Stimulated activated CD8-positive, alpha-beta memory T cell treated with anti-CD3 and anti-CD28 coated beads, Interleukin-2, amount 100 ng/mL, for 48 hours (primary cell): ENCODE results near the gene DYNC1I1.

ENCODE experiments used
- DNase-seq, 2 donors: peaks; one replicate each; pipeline ENCODE4 v3.0.0-alpha.2; 2020; ENCODE audit warnings: low read depth in 2 of 2

The DYNC1I1 gene

DNA sequence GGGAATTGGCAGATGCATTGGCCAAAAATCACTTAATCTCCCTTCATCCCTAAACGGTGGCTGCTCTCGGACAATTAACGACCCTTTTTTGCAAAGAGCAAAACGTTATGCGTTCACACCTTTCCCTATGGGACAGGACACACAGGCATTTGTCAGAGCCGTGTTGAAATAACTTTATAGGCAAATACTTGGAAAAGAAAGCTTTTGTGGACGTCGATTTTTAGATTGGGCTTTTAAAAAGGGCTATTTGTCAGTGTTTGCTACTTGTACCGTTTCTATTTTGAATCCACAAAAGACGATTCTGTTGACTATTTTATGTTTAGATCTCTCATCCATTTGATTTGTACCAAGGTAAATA is 304.0 kb downstream of the DYNC1I1 start:
- DNase-seq = no peak

DNA sequence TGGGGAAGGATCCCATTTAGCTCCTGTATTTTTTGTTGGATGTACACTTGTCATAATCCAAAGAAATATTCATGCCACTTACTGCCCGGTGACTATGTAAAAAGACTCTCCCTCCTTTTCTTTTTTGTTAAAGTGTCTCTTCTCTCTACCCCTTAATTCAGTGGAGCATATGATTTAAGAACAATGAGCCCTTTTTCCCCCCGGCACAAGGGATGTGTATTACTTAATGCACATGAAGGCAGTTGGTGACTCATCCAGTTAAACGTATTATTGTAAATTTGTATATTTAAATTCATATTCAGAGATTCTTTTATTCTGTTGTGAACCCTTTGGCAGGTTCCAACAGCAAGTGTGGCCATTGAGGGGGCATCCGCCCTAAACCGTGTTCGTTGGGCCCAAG is 307.7 kb downstream of the DYNC1I1 start:
- DNase-seq = no peak

DNA sequence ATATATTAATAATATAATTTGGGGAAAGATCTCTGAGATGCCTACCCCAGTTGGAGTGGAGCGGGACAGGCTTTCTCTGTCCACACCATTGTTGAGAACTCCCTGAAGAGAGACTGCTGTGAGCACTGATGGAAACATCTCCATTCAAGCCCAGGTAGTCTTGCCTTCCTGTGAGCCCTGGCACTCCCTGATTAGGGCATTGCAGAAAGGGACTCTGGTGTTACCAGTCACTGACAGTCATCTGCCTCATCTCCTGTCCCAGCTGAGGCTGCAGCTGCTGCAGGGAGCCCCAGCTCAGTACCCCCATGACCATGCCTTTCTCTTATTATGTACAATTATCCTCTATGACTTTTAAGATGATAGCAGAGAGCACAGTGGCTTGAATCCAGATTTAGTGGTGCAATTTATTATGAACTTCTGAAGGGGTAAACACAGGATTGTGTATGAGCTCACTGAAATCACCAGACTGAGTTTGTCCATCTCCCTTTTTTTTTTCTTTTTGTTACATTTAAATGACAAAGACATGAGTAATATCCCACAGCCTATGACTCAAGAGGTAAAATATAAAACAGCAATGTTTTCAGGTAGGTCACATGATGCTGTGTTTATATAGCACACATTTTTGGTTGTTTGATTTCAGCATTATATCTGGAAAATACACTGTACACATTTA is 312.7 kb downstream of the DYNC1I1 start:
- no peak for DNase-seq

DNA sequence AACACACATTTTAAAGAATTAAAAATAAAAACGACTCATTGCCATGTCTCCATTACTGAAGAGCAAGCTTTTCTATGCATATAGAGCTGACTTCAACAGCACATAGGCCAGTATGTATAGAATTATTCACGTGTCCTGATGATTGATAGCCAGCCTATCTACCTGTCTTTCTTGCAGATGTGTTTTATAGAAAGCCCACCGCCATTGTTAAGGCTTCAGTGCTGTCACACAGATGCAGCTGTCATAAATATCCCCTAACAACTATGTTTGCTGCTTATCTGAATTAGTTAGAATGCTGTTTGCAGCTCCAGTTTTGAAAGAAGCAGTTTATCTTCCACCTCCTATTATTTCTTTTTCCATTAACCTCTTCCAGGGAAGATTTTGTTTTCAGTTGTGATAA is 313.6 kb downstream of the DYNC1I1 start:
- no peak for DNase-seq

DNA sequence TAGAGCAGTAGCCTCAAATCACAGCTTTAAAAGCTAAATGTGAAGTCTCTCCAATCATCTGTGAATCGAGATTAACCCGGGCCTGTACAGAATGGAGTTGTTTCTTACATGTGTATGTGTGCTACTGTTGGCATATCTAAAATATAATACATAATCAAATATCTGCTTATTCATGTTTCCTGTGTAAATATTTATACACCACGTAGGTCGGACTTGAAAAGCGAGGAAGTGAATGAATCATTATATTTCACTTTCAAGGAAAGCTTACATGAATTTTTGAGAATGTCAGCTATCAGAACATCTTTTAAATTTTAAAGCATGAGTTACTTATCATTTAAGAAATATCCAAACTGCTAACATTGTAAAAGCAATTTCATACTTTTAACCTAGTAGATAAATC is 316.2 kb downstream of the DYNC1I1 start:
- DNase-seq = no peak

DNA sequence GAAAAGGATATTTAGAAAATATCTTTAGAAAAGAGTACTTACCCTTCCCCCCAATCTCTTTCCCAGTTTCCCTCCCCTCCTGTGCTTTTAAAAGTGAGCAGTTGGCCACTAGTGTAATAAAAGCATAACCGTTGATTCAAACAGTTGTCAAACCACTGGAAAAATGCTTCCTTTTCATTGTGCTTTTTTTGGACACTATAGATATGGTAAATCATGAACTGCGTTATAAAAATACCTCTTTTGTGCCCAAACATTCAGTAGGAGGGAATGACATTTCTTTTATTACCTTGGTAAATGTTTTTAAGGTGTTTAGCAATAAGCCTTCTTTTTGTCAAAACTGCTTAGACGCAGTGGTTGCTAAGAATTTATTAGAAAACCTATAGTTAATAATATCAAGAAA is 317.2 kb downstream of the DYNC1I1 start:
- no peak for DNase-seq

DNA sequence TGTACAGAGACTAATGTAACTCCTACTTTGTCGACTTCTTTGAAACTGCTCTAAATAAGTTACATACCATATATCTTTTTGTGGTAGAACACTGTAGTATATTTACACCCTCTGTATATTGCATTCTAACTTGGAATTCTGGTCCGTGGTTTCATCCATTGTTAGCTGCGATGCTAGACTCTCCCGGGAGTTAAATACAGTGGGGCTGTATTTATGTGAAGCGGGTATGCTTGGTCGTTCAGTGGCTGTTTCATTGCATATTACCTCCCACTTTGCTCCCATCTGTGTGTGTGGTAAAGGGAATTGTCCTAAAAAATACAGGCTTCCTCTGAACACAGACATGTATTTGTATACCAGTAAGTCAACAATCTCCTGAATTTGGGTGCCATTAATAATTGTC is 318.4 kb downstream of the DYNC1I1 start:
- DNase-seq = no peak

DNA sequence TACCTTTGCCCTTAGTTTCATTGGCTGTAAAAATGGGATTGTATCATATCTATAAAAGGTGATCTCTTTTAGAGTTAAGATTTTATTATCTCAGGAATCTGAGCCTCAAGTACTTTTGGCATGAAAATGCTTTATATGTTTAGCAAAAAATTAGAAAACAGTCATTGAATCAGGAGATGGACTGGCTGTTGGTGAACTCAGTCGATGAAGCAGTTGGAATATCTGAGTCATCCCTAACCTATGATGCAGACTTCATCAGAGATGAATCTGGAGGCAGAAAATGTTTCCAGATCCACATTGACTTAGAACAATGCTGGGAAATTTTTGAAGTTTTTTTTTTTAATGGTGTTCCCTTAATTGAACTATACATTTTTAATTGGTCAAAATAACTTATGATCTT is 321.1 kb downstream of the DYNC1I1 start:
- DNase-seq = no peak

DNA sequence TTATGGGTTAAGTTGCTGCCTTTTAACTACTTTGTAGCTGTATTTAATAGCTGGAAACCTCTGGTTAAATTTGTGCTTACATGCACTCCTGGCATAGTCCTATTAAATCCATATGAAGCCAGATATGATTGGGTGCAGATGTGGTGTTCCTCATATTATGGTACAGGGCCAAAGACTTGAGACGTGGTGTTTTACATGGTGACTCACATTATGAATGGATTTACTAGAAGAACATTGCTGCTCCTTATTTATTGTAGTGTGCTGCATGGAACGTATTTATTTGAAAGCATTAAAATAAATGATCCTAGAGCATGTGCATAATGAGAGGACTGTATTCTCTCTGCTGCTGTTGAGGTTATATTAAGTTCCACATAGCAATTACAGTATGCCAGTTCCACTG is 325.5 kb downstream of the DYNC1I1 start:
- DNase-seq = no peak

DNA sequence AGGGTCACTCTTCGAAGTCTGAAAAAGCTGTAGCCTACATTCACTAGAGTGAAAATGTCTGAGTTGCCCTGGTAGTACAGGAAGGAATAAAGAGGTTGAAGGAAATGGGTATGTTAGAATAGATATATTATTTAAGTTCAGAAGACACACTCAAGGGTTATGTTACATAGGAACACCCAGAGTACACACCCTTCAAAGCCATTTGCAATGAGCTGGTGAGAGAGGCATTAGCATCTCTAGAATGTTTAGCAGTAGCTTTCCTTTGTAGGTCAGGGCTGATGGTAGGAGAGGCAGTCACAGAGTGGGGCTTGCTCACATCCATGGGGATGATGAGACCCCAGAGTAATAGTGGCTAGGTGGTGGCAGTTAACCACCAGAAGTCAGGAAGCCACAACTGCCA is 328.4 kb downstream of the DYNC1I1 start:
- DNase-seq = no peak

DNA sequence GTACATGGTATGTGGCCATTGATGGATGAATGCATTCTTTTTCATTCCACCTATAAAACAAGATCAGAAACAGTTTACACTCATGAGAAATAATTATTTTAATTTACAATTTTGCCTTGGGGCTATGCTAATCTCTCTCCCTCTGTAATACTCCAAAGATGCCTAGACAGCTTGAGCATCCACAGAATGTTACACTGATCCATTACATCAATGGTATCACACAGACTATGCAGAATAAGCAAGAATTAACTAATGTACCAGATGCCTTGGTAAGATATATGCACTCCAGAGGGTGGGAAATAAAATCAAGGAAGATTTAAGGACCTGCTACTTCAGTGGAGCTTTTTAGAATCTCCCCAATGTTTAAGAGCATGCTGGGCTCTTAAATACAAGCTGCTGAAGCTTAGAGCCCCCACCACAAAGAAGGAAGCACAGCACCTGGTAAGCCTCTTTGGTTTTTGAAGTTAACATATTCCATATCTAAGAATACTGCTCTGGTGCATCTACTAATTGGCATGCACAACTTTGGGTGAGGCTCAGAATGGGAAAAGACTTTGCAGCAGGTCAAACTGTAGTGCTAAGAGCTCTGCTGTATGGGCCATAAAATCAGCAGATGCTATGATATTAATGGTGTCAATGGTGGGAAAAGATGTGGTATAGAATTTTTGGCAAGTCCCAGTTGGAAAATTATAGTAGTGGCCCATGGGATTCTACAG is 329.9 kb downstream of the DYNC1I1 start:
- DNase-seq = no peak

DNA sequence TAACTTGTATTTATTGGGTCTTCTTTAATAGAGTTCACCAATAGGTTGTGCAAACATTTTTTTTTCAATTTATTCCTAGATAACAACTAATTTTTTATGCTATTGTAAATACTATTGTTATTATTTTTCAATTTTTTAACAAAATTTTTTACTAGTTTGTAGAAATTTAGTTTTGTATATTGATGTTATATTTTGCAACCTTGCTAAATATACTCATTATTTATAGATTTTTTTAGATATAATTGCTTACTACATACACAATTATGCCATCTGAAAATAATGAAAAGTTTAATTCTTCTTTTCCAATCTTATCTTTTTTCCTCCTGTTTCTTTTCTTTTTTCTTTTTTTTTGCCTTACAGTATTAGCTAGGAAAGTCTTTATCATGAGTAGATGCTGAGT is 332.6 kb downstream of the DYNC1I1 start:
- DNase-seq = no peak

DNA sequence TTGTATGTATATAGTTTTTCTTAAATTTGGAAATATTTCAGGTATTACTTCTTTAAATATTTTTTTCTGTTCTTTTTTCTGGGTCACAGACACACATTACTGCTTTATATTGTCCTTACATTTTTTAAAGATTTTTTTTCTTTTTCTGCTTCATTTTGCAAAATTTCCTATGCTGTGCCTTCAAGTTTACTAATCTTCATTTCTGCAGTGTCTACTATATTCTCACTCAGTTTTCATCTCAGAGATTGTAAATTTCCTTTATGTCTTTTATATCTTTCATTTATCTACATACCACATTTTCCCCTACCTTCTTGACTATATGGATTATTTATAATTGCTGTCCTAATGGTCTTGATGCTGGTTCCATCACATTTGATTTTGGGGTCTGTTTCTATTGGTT is 339.1 kb downstream of the DYNC1I1 start:
- no peak for DNase-seq

DNA sequence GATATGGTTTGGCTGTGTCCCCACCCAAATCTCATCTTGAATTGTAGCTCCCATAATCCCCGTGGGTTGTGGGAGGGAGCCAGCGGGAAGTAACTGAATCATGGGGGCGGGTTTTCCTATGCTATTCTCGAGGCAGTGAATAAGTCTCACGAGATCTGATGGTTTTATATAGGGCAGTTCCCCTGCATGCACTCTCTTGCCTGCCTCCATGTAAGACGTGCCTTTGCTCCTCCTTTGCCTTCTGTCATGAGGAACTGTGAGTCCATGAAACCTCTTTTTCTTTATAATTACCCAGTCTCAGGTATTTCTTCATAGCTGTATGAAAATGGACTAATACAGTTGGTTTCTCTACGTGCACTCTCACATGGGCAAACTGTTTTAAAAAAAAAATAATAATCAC is 341.8 kb downstream of the DYNC1I1 start:
- no peak for DNase-seq

DNA sequence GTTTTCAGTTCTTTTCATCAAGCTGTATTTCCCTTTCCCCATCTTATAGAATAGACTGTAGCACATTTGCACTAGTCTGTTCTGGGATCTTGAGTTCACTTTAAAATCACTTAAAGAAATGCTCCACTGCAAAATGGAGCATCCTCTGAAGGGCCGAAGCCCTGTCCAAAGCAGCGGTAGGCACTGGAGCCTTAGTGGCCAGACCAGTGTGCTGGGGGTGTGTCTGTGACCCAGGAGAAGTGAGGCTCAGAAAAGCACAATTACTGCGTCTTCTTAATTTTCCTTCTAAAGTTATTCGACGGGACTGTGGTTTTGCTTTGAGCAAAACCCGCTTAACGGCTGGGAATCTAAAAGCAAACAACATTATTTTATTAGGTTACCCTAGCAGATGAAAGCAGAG is 343.8 kb downstream of the DYNC1I1 start:
- no peak for DNase-seq

DNA sequence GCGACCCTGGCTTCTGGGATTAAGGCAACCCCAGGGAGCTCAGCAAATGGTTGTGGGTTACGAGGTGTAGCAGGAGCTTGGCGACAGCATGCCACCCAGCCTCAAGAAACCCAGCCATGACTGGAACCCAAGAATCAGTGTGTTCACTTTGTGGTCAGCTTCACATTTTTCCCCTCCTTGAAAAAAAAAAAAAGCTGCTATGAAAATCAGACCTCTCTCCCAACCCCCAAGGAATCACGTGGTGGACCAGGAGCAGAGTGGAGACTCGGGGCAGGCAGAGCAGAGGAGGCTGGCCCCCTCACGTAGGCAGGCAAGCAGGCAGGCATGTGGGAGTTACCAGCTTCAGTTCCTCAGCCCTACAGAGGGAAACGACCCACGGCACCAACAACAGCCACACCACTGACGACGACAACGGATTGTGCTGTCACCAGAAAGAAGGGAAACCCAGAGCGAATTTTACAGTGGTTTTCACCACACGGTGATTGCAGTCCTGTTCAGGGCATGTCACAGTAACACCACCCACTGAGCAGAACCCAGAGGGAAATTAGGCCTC is 346.2 kb downstream of the DYNC1I1 start:
- no peak for DNase-seq

DNA sequence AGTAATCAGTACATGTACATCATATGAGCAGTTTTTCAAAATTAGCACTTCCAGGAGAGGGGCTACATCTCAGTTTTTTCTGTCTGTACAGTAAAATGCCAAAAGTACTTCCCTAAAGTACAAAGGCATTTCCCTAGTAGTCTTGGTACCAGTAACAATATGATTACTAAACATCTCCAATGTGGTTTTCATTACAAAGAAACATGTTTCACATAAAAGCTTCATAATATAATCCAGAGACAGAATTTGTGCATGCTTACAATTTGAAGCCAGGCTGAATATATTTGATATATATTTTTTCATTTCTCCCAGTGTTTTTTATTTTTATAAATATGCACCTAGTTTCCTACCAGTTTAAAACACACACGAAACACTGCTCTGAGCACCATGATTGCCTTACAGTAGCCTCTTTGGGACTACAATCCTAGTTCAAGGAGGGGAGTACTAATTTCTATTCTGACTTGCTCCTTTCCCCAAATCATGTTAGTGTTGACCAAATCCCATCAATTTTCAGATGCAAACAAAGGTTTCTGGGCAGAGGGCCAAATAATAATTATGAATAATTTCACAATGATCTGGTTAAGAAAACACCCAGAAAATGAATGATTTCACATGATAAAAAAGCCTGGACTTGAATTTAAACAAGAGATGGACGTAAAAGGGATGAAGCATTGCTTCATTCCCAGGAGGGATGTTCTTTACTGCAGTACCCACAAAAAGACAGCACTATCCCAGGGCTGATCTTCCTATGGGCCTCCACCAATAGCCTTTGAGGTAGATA is 348.3 kb downstream of the DYNC1I1 start:
- no peak for DNase-seq

DNA sequence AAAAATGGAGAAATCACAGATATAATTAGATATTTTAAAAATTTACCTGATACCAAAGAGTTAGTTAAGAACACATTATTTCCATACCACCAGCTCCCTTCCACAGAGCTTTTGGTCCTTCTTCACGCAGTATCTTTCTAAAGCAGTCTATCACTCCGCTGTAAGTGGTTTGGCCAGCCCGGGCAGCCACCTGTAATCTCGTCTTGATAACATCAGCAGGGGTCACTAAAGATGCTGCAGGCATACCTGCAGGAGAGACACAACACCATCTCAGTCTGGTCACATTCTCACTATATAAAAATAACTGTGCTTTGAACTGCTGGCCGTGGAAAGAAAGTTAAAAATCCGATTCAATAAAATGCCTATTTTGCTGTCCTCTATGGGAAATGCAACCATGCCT is 349.4 kb downstream of the DYNC1I1 start:
- DNase-seq = no peak

DNA sequence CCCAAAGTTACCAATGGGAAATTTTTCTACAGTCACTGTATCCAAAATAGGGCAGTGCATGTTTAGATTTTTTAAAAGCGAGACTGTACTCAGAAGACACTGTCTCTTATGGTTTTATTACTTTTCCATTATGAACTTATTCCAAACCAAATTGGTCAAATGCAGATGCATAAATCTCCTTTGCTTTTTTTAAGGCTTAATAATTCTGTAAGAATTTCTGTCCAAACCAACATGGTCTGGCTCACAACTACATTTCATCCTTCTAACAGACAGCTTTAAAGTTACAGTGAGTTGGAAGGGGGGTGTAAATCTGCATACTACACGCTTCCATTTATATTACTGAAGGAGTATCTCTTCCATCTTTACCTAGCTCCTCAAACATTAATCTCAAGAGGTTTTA is 350.4 kb downstream of the DYNC1I1 start:
- DNase-seq = no peak

DNA sequence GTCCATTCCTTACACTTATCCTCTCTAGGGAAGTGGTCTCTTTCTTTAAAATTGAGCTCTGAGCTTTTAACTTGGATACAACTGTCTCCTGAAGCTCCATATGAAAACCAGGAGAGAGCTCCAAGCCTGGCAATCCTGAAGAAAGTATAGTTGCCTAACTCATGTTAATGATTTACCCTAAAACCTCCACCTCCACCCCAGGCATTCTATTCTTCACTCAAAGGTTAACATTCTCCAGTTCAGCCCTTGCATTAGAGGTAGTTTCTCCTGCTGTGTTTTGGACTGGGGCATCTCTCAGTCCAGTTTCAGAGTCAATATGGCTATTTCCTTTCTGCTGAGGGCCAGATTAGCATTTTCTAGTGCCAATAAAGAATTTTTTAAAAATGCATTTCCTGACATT is 354.0 kb downstream of the DYNC1I1 start:
- DNase-seq = no peak

DNA sequence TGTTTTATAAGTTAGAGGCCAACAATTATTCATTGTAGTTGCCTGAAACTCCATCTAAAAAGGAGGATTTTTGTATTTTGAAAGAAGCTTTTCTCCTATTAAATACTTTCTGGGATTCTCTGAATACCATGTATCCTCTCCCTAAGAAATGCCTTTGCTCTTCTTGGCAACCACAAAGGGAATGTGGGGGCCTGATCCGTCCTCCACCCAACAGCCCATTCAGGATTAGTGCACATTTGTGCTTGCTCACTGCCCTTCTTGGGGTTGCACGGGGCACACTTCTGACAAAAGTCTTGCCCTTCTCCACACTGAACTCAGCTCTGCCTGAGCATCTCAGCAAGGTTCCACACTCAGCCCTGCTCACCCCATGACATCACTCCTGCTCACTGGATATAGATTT is 355.4 kb downstream of the DYNC1I1 start:
- no peak for DNase-seq

DNA sequence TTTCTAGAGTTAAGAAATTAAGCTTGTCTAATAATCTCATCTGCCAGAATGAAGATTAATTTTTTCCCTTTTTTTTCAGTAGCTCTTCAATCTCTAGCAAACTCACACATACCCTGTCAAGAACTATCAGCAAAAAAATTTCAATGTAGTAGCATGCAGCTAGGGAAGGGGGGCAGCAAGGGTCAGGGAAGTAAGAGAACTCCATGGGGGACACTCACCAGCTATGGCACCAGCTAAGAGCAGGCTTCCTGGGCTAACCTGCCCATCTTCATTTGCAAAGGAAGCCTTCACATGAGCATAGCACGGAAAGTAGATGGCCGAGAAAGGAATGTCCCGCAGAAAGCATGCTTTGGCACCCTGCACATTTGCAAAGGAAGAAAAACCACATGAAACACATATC is 359.2 kb downstream of the DYNC1I1 start:
- no peak for DNase-seq

DNA sequence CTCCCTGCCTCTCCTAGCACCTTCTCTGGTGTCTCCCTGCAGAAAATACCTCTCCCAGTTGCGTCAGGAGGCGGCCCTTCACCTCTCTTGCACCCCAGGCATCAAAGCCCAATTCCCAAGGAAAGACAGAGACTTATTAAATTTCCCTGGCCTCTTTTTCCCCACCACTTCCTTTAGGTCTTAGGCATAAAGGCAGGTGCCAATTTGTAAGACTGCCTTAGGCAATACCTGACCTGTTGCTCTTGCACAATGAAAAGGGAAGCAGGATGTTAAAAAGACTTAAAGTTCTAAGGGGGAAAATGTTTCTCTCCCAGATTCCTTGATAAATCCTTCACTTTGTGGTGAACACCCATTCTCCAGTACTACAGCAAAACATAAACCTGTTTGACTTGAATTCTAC is 362.9 kb downstream of the DYNC1I1 start:
- no peak for DNase-seq
